HepG2 (cell line): ENCODE data around the gene MAP2K3. TPM values are rescaled to one million over a fixed set of nuclear protein-coding genes. Genes with fewer than 3 reads are reported as not detected.
A peak's percentile ranks its signal among the peaks of the same experiment; 100 is the strongest.

Experiments
- FOXO1 ChIP-seq: sonication (generic); formaldehyde crosslinking; IDR thresholded peaks from 2 replicates; pipeline ENCODE4 v1.4.0; 2020; ENCODE audit warnings: missing genetic modification reagents
- GABPB1 ChIP-seq: IDR thresholded peaks from 2 replicates; pipeline ENCODE4 v1.6.1; 2016; ENCODE audit warnings: mild to moderate bottlenecking, missing genetic modification reagents, moderate library complexity, missing compliant biosample characterization
- HCFC1 ChIP-seq: fragments of 150-350 bp; IDR thresholded peaks from 2 replicates; pipeline ENCODE4 v1.6.1; 2014; ENCODE audit warnings: low read depth, low read length
- HES4 ChIP-seq: sonication (generic); formaldehyde crosslinking; IDR thresholded peaks from 2 replicates; pipeline ENCODE4 v1.9.0; 2021; ENCODE audit warnings: mild to moderate bottlenecking, missing genetic modification reagents, borderline replicate concordance
- HNRNPLL ChIP-seq: fragments of 200-400 bp; formaldehyde crosslinking; IDR thresholded peaks from 2 replicates; pipeline ENCODE4 v1.6.1; 2017; ENCODE audit warnings: mild to moderate bottlenecking, low read depth, low read length; ENCODE audit not compliant: poor library complexity, severe bottlenecking
- KDM2A ChIP-seq: sonication (generic); formaldehyde crosslinking; IDR thresholded peaks from 2 replicates; pipeline ENCODE4 v1.4.0; 2020; ENCODE audit warnings: low read depth, missing genetic modification reagents, borderline replicate concordance
- MLLT10 ChIP-seq: sonication (generic); formaldehyde crosslinking; IDR thresholded peaks from 2 replicates; pipeline ENCODE4 v1.4.0; 2020; ENCODE audit warnings: missing genetic modification reagents
- NFKBIZ ChIP-seq: IDR thresholded peaks from 2 replicates; pipeline ENCODE4 v1.6.1; 2018; ENCODE audit warnings: missing genetic modification reagents, missing compliant biosample characterization
- SP1 ChIP-seq, 2 experiments: fragments of 450-650 bp in 1 of 2; sonication (generic) in 1 of 2; formaldehyde crosslinking in 1 of 2; IDR thresholded peaks; 2 replicates each; pipeline versions ENCODE4 v1.4.0 to v1.6.1; 2016 to 2020; ENCODE audit warnings: missing genetic modification reagents in 1 of 2
- ZBTB44 ChIP-seq: sonication (generic); formaldehyde crosslinking; IDR thresholded peaks from 2 replicates; pipeline ENCODE4 v1.4.0; 2020; ENCODE audit warnings: missing genetic modification reagents
- ZNF512B ChIP-seq: sonication (generic); formaldehyde crosslinking; IDR thresholded peaks from 2 replicates; pipeline ENCODE4 v1.5.1; 2020; ENCODE audit warnings: missing genetic modification reagents, mild to moderate bottlenecking, borderline replicate concordance
- ZNF572 ChIP-seq: sonication (generic); formaldehyde crosslinking; IDR thresholded peaks from 2 replicates; pipeline ENCODE4 v1.5.1; 2020; ENCODE audit warnings: mild to moderate bottlenecking, missing genetic modification reagents
- ZNF713 ChIP-seq: sonication (generic); formaldehyde crosslinking; IDR thresholded peaks from 2 replicates; pipeline ENCODE4 v1.4.0; 2020; ENCODE audit warnings: mild to moderate bottlenecking, missing genetic modification reagents
- polyA plus RNA-seq, 8 experiments: library from polyadenylated mRNA; depleted of rRNA in 3 of 8; stranded (reverse) in 7 of 8; unstranded in 1 of 8; fragments of >200 nt; fragmentation: Illumina TruSeq in 4 of 8; extraction: Trizol in 4 of 8; gene quantifications; 2 replicates each; pipeline versions ENCODE4 v1.2.1 to v1.2.3, GENCODE V29; 2011 to 2016; ENCODE audit warnings: low read depth in 4 of 8, missing spikeins in 1 of 8, mixed read lengths in 1 of 8; ENCODE audit not compliant: insufficient read depth in 1 of 8
- total RNA-seq, 5 experiments: library from RNA; depleted of rRNA; stranded (reverse); fragments of >200 nt; fragmentation: Illumina TruSeq; extraction: Trizol; gene quantifications; 2 replicates each; pipeline ENCODE4 v1.2.3, GENCODE V29; 2016; ENCODE audit warnings: low read depth in 1 of 5
- TF ChIP-seq, protein P1 (sequence below): sonication (generic); formaldehyde crosslinking; IDR thresholded peaks from 2 replicates; pipeline ENCODE4 v1.4.0; 2020; ENCODE audit warnings: missing genetic modification reagents
- TF ChIP-seq, protein P2 (sequence below): sonication (generic); formaldehyde crosslinking; IDR thresholded peaks from 2 replicates; pipeline ENCODE4 v1.4.0; 2020; ENCODE audit warnings: missing genetic modification reagents
- TF ChIP-seq, protein P3 (sequence below): sonication (generic); formaldehyde crosslinking; IDR thresholded peaks from 2 replicates; pipeline ENCODE4 v1.4.0; 2020; ENCODE audit warnings: mild to moderate bottlenecking, missing genetic modification reagents
- TF ChIP-seq, protein P4 (sequence below): IDR thresholded peaks from 2 replicates; pipeline ENCODE4 v1.6.1; 2016; ENCODE audit warnings: low read depth, control low read depth

MAP2K3 gene
- total and polyA plus RNA-seq, 2 of the 13 experiments (the other 11 are each of a cell fraction or from before 2014, with no cell fraction given): 20.5 to 27.4 TPM

DNA sequence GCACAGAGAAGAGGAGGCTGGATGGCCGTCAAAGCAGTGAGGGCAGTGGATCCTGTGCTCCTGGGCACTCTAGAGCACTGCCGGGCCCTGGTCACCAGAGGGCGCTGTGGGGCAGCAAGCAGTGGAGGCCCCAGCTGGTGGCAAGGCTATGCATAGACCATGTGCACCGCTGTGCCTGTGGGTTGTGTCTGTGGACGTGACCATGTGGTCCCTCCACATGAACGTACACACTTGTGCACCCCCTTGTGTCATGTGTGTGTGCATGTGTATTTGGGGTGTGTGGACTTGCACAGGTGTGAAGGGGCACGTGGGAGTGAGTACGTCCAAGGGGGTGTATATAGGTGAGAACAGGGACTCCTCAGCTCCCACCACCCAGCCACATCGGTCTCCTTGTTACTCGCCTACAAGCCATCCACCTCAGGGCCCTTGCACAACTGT, 4.4 kb upstream of the MAP2K3 start (continued):
- TF ChIP-seq ZNF512B (CRISPR knock-in tag) (no peak), GABPB1 (CRISPR knock-in tag) (peak; percentile 18; the same call in 1 of the 2 replicates), ZNF572 (CRISPR knock-in tag) (no peak), ZNF713 (no peak), SP1 (IDR thresholded peaks at IDR 0.05) (no peak), SP1 (CRISPR knock-in tag; IDR thresholded peaks at IDR 0.05) (0 out of 2 replicates have a peak, but pooled peaks have one; percentile 40), HNRNPLL (peak; percentile 31), NFKBIZ (no peak), KDM2A (peak; percentile 65; the same call in 1 of the 2 replicates), FOXO1 (CRISPR knock-in tag) (peak; percentile 36; the same call in 1 of the 2 replicates), MLLT10 (CRISPR knock-in tag) (no peak), HCFC1 (no peak), ZBTB44 (no peak), HES4 (CRISPR knock-in tag) (no peak)
- TF ChIP-seq, protein P1, sequence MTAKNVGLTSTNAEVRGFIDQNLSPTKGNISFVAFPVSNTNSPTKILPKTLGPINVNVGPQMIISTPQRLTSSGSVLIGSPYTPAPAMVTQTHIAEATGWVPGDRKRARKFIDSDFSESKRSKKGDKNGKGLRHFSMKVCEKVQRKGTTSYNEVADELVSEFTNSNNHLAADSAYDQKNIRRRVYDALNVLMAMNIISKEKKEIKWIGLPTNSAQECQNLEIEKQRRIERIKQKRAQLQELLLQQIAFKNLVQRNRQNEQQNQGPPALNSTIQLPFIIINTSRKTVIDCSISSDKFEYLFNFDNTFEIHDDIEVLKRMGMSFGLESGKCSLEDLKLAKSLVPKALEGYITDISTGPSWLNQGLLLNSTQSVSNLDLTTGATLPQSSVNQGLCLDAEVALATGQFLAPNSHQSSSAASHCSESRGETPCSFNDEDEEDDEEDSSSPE (CRISPR knock-in tag): no peak
- TF ChIP-seq, protein P2, sequence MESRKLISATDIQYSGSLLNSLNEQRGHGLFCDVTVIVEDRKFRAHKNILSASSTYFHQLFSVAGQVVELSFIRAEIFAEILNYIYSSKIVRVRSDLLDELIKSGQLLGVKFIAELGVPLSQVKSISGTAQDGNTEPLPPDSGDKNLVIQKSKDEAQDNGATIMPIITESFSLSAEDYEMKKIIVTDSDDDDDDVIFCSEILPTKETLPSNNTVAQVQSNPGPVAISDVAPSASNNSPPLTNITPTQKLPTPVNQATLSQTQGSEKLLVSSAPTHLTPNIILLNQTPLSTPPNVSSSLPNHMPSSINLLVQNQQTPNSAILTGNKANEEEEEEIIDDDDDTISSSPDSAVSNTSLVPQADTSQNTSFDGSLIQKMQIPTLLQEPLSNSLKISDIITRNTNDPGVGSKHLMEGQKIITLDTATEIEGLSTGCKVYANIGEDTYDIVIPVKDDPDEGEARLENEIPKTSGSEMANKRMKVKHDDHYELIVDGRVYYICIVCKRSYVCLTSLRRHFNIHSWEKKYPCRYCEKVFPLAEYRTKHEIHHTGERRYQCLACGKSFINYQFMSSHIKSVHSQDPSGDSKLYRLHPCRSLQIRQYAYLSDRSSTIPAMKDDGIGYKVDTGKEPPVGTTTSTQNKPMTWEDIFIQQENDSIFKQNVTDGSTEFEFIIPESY: peak; percentile 49; the same call in 1 of the 2 replicates
- TF ChIP-seq, protein P3, sequence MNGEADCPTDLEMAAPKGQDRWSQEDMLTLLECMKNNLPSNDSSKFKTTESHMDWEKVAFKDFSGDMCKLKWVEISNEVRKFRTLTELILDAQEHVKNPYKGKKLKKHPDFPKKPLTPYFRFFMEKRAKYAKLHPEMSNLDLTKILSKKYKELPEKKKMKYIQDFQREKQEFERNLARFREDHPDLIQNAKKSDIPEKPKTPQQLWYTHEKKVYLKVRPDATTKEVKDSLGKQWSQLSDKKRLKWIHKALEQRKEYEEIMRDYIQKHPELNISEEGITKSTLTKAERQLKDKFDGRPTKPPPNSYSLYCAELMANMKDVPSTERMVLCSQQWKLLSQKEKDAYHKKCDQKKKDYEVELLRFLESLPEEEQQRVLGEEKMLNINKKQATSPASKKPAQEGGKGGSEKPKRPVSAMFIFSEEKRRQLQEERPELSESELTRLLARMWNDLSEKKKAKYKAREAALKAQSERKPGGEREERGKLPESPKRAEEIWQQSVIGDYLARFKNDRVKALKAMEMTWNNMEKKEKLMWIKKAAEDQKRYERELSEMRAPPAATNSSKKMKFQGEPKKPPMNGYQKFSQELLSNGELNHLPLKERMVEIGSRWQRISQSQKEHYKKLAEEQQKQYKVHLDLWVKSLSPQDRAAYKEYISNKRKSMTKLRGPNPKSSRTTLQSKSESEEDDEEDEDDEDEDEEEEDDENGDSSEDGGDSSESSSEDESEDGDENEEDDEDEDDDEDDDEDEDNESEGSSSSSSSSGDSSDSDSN (CRISPR knock-in tag): peak; percentile 44; the same call in 1 of the 2 replicates
- TF ChIP-seq, protein P4, sequence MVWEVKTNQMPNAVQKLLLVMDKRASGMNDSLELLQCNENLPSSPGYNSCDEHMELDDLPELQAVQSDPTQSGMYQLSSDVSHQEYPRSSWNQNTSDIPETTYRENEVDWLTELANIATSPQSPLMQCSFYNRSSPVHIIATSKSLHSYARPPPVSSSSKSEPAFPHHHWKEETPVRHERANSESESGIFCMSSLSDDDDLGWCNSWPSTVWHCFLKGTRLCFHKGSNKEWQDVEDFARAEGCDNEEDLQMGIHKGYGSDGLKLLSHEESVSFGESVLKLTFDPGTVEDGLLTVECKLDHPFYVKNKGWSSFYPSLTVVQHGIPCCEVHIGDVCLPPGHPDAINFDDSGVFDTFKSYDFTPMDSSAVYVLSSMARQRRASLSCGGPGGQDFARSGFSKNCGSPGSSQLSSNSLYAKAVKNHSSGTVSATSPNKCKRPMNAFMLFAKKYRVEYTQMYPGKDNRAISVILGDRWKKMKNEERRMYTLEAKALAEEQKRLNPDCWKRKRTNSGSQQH: no peak; the same call in 1 of the 2 replicates
